K562 (cell line): ENCODE results near the gene ATF6B. TPM values are rescaled to one million over a fixed set of nuclear protein-coding genes. Genes with fewer than 3 reads are reported as not detected.

ENCODE experiments used
- ATAC-seq: fragments of 200-7000 bp; cut with Tn5 transposase; 3 replicates; pipeline ENCODE4 v1.9.1; 2020; ENCODE audit warnings: moderate library complexity
- BruUV-seq: library from RNA; stranded (reverse); fragments of 400-500 nt; replicated peaks from 2 replicates; lab custom pipeline; 2021; lab: Mats Ljungman, UMichigan
- CTCF ChIA-PET: fragments of 300-600 bp; formaldehyde crosslinking; extraction: SDS; loops from one replicate; lab custom pipeline; 2021; ENCODE audit warnings: low intra/inter-chr PET ratio; lab: Yijun Ruan, JAX
- POLR2A ChIA-PET: fragments of 300-600, 350-650 bp; sonication (Branson Sonifier 250); formaldehyde crosslinking; extraction: SDS; loops from one replicate; lab custom pipeline; 2021; ENCODE audit warnings: antibody characterized with exemption, inconsistent platforms; lab: Yijun Ruan, JAX
- DNase-seq, 4 experiments: peaks; one replicate each; pipeline versions ENCODE4 v3.0.0 to v3.0.0-alpha.2; 2011 to 2018; ENCODE audit warnings: low spot score in 3 of 4, mixed read lengths in 3 of 4; ENCODE audit errors: extremely low read depth in 1 of 4
- FAIRE-seq: peaks from 2 replicates; lab custom pipeline; 2011; peaks lifted over from hg19 to GRCh38; lab: Jason Lieb, UNC
- H2AFZ ChIP-seq: 2 replicates; pipeline ENCODE4 v1.6.0; 2011; ENCODE audit warnings: low read depth, low read length, control low read depth, inconsistent platforms
- H3K27ac ChIP-seq: fragments of 200-600 bp; 3 replicates; pipeline ENCODE4 v1.8.0; 2011; ENCODE audit warnings: low read depth, mild to moderate bottlenecking, control low read depth, inconsistent platforms, low read length, moderate library complexity, mixed read lengths; ENCODE audit errors: extremely low read depth
- H3K27me3 ChIP-seq, 2 experiments: fragments of 300-600 bp in 1 of 2; 2 replicates in 1 of 2; 3 replicates in 1 of 2; pipeline versions ENCODE4 v1.6.0 to v1.8.0; 2011; ENCODE audit warnings: inconsistent platforms in 2 of 2, low read length in 2 of 2, mild to moderate bottlenecking in 1 of 2, mixed read lengths in 1 of 2, moderate library complexity in 1 of 2; ENCODE audit not compliant: control insufficient read depth in 2 of 2, insufficient read depth in 2 of 2
- H3K36me3 ChIP-seq: fragments of 300-600 bp; 3 replicates; pipeline ENCODE4 v1.8.0; 2011; ENCODE audit warnings: mild to moderate bottlenecking, low read length, inconsistent platforms; ENCODE audit not compliant: control insufficient read depth, insufficient read depth
- H3K4me1 ChIP-seq, 2 experiments: fragments of 200-600 bp in 1 of 2; replicated peaks in 1 of 2; 2 replicates in 1 of 2; 3 replicates in 1 of 2; pipeline versions ENCODE4 v1.5.1 to v1.8.0; 2011; ENCODE audit warnings: inconsistent platforms in 2 of 2, low read length in 2 of 2, mild to moderate bottlenecking in 1 of 2, mixed read lengths in 1 of 2, moderate library complexity in 1 of 2; ENCODE audit not compliant: control insufficient read depth in 2 of 2, insufficient read depth in 2 of 2
- H3K4me2 ChIP-seq: 2 replicates; pipeline ENCODE4 v1.6.1; 2011; ENCODE audit warnings: low read length, control low read depth, inconsistent platforms, mixed read lengths; ENCODE audit not compliant: insufficient read depth
- H3K4me3 ChIP-seq: fragments of 200-600 bp; sonication (generic), shearing (Covaris generic); 2 replicates; pipeline ENCODE4 v1.5.1; 2016; ENCODE audit warnings: control low read depth, inconsistent platforms
- H3K79me2 ChIP-seq: fragments of 200-600 bp; 3 replicates; pipeline ENCODE4 v1.8.0; 2011; ENCODE audit warnings: low read length, inconsistent platforms; ENCODE audit not compliant: control insufficient read depth, insufficient read depth
- H3K9ac ChIP-seq, 2 experiments: 2 replicates each; pipeline versions ENCODE4 v1.6.0 to v1.6.1; 2011; ENCODE audit warnings: low read depth in 2 of 2, low read length in 2 of 2, control low read depth in 1 of 2, inconsistent platforms in 1 of 2, mild to moderate bottlenecking in 1 of 2, mixed read lengths in 1 of 2; ENCODE audit not compliant: insufficient read depth in 1 of 2
- H3K9me1 ChIP-seq: one replicate; pipeline ENCODE4 v1.6.0; 2011; ENCODE audit warnings: inconsistent platforms, mild to moderate bottlenecking, low read length, moderate library complexity; ENCODE audit not compliant: control insufficient read depth, insufficient read depth
- H3K9me3 ChIP-seq: replicated peaks from 2 replicates; pipeline ENCODE4 v1.5.1; 2011; ENCODE audit warnings: low read depth, low read length, inconsistent platforms; ENCODE audit not compliant: control insufficient read depth, insufficient read depth
- H4K20me1 ChIP-seq: replicated peaks from 2 replicates; pipeline ENCODE4 v1.6.1; 2011; ENCODE audit warnings: low read length, inconsistent platforms, mixed read lengths; ENCODE audit not compliant: control insufficient read depth, insufficient read depth
- CBFA2T2 ChIP-seq: fragments of 450-650 bp; conservative IDR thresholded peaks from 2 replicates; pipeline ENCODE4 v1.6.1; 2017; ENCODE audit warnings: mild to moderate bottlenecking
- CBFA2T3 ChIP-seq: fragments of 450-650 bp; IDR thresholded peaks from 2 replicates; pipeline ENCODE4 v1.6.1; 2017
- CEBPZ ChIP-seq: fragments of 150-350 bp; IDR thresholded peaks from 2 replicates; pipeline ENCODE4 v1.6.1; 2014; ENCODE audit warnings: low read depth, mild to moderate bottlenecking, low read length, borderline replicate concordance
- FOXJ3 ChIP-seq: sonication (generic); formaldehyde crosslinking; IDR thresholded peaks from 2 replicates; pipeline ENCODE4 v1.4.0; 2020; ENCODE audit warnings: mild to moderate bottlenecking, missing genetic modification reagents
- FOXP1 ChIP-seq: sonication (generic); formaldehyde crosslinking; IDR thresholded peaks from 2 replicates; pipeline ENCODE4 v1.8.0; 2022; ENCODE audit warnings: mild to moderate bottlenecking, missing genetic modification reagents
- KDM1A ChIP-seq, 2 experiments: fragments of 450-650 bp; IDR thresholded peaks; 2 replicates each; pipeline ENCODE4 v1.6.1; 2016; ENCODE audit warnings: mild to moderate bottlenecking in 2 of 2
- L3MBTL2 ChIP-seq: fragments of 450-650 bp; IDR thresholded peaks from 2 replicates; pipeline ENCODE4 v1.6.1; 2016; ENCODE audit warnings: mild to moderate bottlenecking, moderate library complexity
- NCOA6 ChIP-seq: fragments of 450-650 bp; IDR thresholded peaks from 2 replicates; pipeline ENCODE4 v1.6.1; 2017; ENCODE audit warnings: mild to moderate bottlenecking
- NCOR1 ChIP-seq: fragments of 450-650 bp; IDR thresholded peaks from 2 replicates; pipeline ENCODE4 v1.6.1; 2016; ENCODE audit warnings: mild to moderate bottlenecking, moderate library complexity
- TAL1 ChIP-seq: fragments of 450-650 bp; IDR thresholded peaks from 2 replicates; pipeline ENCODE4 v1.6.1; 2016; ENCODE audit warnings: mild to moderate bottlenecking
- TEAD4 ChIP-seq, 2 experiments: sonication (generic) in 1 of 2; formaldehyde crosslinking in 1 of 2; IDR thresholded peaks; 2 replicates each; pipeline versions ENCODE4 v1.6.1 to v1.8.0; 2012 to 2022; ENCODE audit warnings: borderline replicate concordance in 1 of 2, inconsistent platforms in 1 of 2, low read length in 1 of 2, mild to moderate bottlenecking in 1 of 2, missing genetic modification reagents in 1 of 2
- WGBS: fragments of 100-300 bp; shearing (Covaris generic); methylation state at CpG from one replicate; pipeline ENCODE4 v1.1.6; 2016; ENCODE audit warnings: low coverage, mixed read lengths; ENCODE audit not compliant: insufficient coverage; ENCODE audit errors: missing lambda C conversion rate; 5-methylcytosine and 5-hydroxymethylcytosine counted together
- in situ Hi-C: fragments of 300-500 bp; cut with MboI; formaldehyde crosslinking; loops from 4 replicates; pipeline ENCODE4 v1.15.0; 2018; ENCODE audit warnings: inconsistent platforms, mixed read lengths
- intact Hi-C: fragments of 100-400 bp; cut with micrococcal nuclease; formaldehyde crosslinking; loops from 2 replicates; pipeline ENCODE4 v1.14.2; 2022
- polyA plus RNA-seq, 8 experiments: library from polyadenylated mRNA; depleted of rRNA in 4 of 8; stranded (reverse) in 5 of 8; unstranded in 3 of 8; fragments of >200 nt; fragmentation: Nextera tagmentation in 2 of 8; fragmentation: Illumina TruSeq in 1 of 8; extraction: Ambion mirVana in 2 of 8; extraction: Trizol in 1 of 8; gene quantifications; 2 replicates each; pipeline versions ENCODE4 v1.2.1 to v1.2.3, GENCODE V29; 2011 to 2014; ENCODE audit warnings: inconsistent platforms in 1 of 8, missing spikeins in 1 of 8
- total RNA-seq, 7 experiments: library from RNA; depleted of rRNA in 6 of 7; stranded (reverse); fragments of >200 nt in 6 of 7; fragmentation: Illumina TruSeq in 2 of 7; extraction: Trizol in 2 of 7; gene quantifications; 2 replicates each; pipeline versions ENCODE4 v1.2.1 to v1.2.3, GENCODE V29; 2011 to 2021; ENCODE audit warnings: low replicate concordance in 1 of 7

ATF6B gene
- total and polyA plus RNA-seq, 9 of the 15 experiments (the other 6 are each of a cell fraction or from before 2014, with no cell fraction given) = 20.7 to 131 (median 31.7) TPM

GRCh38 chr6:32140420-32141046, 12.5 kb upstream of the ATF6B start:
- peak; percentile 59 for FAIRE-seq
- POLR2A ChIA-PET = interaction anchor here (1.1 to 4.2 kb wide), 4 partner anchors 8 to 41 kb away, joined by 3 to 13 read pairs (median 6); partner anchors contain the start of gene ATF6B
- peak overlapping the region; percentile 71 for H2AFZ ChIP-seq
- 4% methylated on average over 5 of the region's 5 CpGs for WGBS
- peak in 1 of 4 experiments; percentile 51 for DNase-seq
- intact Hi-C loops (no loop called here), in situ Hi-C loops (no loop called here)
- H3K4me2 ChIP-seq = peak overlapping the region; percentile 26; the same call in 1 of the 2 replicates
- H3K79me2 ChIP-seq = no peaks in the 10 kb centered on the region
- peak overlapping the region in 1 of 2 experiments; percentile 13; a peak in 1 of 4 replicates for H3K9ac ChIP-seq
- no peaks in the 10 kb centered on the region for H3K27me3 ChIP-seq
- BruUV-seq = no TSS peak
- ATAC-seq = no peak; the same call in 2 of the 3 replicates
- H3K4me1 ChIP-seq = peaks cover 9 to 13% of the 10 kb centered on the region in 2 experiments; a peak in 4 of 5 replicates
- no peaks in the 10 kb centered on the region for H3K9me1 ChIP-seq
- no peaks in the 10 kb centered on the region for H4K20me1 ChIP-seq
- CTCF ChIA-PET = no interaction called here
- H3K27ac ChIP-seq = no peak overlapping the region; the same call in 2 of the 3 replicates
- H3K4me3 ChIP-seq = no peak overlapping the region
- no peaks in the 10 kb centered on the region for H3K9me3 ChIP-seq
- no peaks in the 10 kb centered on the region for H3K36me3 ChIP-seq
- TF ChIP-seq KDM1A (IDR thresholded peaks at IDR 0.05) (0 out of 4 replicates have a peak, but pooled peaks of 1 of the 2 experiments have one; percentile 32), NCOA6 (no peak), CBFA2T3 (peak; percentile 79), L3MBTL2 (peak; percentile 21; the same call in 1 of the 2 replicates), TEAD4 (IDR thresholded peaks at IDR 0.05; ENCODE audit: low read length) (0 out of 2 replicates have a peak, but pooled peaks have one; percentile 39), TEAD4 (CRISPR knock-in tag; IDR thresholded peaks at IDR 0.05; ENCODE audit: borderline replicate concordance) (no peak), TAL1 (peak; percentile 57; the same call in 1 of the 2 replicates), CBFA2T2 (peak; percentile 70), CEBPZ (no peak), FOXJ3 (CRISPR knock-in tag) (no peak), FOXP1 (CRISPR knock-in tag) (no peak), NCOR1 (peak; percentile 59; the same call in 1 of the 2 replicates)
